ENCODE data around the gene PRKCQ. TPM values are rescaled to one million over a fixed set of nuclear protein-coding genes. Genes with fewer than 3 reads are reported as not detected.

Gene PRKCQ
- total RNA-seq, 1 donor from 2014 or later, result 3.5 TPM

DNA sequence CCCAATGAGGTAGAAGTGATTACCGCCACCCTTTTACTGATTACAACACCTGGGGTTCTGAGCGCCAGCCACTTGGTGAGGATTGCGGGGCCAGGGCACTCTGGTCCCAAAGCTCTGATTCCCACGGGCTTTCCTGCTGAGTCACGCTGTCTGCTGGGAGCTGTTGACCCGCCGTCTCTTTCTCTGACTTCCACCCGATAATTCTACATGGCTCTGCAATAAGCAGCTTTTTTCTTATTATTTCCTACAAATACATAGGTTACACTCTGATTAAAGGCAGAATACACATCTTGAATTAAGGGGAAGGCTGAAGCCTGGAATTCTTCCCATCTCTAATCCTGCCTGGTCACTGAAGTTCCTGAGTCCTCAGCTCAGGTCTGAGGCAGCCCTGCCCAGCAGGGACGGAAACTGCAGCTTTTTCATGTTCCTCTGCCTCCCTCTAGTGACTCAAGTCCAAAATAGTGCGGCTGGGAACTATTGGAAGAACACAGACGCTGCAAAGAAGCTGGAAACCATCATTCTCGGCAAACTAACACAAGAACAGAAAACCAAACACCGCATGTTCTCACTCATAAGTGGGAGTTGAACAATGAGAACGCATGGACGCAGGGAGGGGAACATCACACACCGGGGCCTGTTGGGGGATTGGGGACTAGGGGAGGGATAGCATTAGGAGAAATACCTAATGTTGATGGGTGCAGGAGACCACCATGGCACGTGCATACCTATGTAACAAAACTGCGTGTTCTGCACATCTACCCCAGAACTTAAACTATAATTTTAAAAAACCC is 178.3 kb downstream of the PRKCQ start:
- Histone ChIP-seq H3K27ac (no peak overlapping the region), H3K4me2 (peak overlapping the region; percentile 73)

DNA sequence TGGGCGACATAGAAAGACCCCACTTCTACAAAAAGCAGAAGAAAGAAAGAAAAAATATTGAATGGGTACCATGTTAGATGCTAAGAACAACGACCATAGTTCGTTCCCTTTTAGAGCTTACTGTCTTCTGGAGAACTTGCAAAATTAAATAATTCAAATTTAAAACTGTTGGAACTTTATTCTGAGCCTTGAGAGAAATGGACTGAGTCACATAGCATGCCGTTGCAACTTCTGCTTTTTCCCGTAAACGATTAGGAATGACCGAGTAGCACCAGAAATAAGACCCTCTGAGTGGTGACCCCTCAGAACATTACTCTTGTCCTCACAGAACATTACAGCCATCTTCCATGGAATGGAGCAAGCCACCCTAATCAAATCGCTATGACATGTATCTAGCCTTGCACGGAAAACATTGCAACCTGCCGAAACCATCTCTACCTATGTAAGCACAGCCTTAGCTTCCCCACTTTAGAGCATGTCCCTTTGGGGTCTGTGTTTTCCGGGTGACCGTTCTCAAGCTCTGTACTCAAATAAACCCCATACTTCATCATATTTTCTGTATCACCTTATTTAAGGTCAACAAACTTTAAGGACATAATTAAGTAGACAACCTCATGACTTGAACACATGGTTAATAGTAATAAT is 179.1 kb downstream of the PRKCQ start:
- H4K20me1 ChIP-seq (ENCODE audit: low read depth), result no peaks in the 10 kb centered on the region
- H2AFZ ChIP-seq (replicated peaks), result no peak overlapping the region
- H3K4me2 ChIP-seq, result peak overlapping the region; percentile 73
- H3K9me3 ChIP-seq (ENCODE audit: low read depth), result no peaks in the 10 kb centered on the region
- no peaks in the 10 kb centered on the region for H3K79me2 ChIP-seq (ENCODE audit: low read depth)
- no peak overlapping the region for H3K4me3 ChIP-seq
- peaks cover 27% of the 10 kb centered on the region for H3K4me1 Mint-ChIP-seq
- H3K9me3 Mint-ChIP-seq, result no peaks in the 10 kb centered on the region
- H3K4me1 ChIP-seq, result no peaks in the 10 kb centered on the region
- peaks cover 5% of the 10 kb centered on the region for H3K27me3 Mint-ChIP-seq (ENCODE audit: insufficient read depth, low read depth)
- H3F3A ChIP-seq (ENCODE audit: low read depth), result no peaks in the 10 kb centered on the region
- H3K36me3 ChIP-seq, result no peaks in the 10 kb centered on the region
- H3K27me3 ChIP-seq, result peaks cover 14% of the 10 kb centered on the region
- TF ChIP-seq, protein P1, sequence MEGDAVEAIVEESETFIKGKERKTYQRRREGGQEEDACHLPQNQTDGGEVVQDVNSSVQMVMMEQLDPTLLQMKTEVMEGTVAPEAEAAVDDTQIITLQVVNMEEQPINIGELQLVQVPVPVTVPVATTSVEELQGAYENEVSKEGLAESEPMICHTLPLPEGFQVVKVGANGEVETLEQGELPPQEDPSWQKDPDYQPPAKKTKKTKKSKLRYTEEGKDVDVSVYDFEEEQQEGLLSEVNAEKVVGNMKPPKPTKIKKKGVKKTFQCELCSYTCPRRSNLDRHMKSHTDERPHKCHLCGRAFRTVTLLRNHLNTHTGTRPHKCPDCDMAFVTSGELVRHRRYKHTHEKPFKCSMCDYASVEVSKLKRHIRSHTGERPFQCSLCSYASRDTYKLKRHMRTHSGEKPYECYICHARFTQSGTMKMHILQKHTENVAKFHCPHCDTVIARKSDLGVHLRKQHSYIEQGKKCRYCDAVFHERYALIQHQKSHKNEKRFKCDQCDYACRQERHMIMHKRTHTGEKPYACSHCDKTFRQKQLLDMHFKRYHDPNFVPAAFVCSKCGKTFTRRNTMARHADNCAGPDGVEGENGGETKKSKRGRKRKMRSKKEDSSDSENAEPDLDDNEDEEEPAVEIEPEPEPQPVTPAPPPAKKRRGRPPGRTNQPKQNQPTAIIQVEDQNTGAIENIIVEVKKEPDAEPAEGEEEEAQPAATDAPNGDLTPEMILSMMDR (IDR thresholded peaks at IDR 0.05), result no peak
- no peak for TF ChIP-seq EZH2 (IDR thresholded peaks at IDR 0.05)
- no peak for TF ChIP-seq EZH2phosphoT487 (IDR thresholded peaks at IDR 0.05)
- DNase-seq (ENCODE audit: low spot score), result no peak
- no peaks in the 10 kb centered on the region for H3K36me3 Mint-ChIP-seq
- H3K27ac Mint-ChIP-seq, result no peak overlapping the region
- no peak overlapping the region for H3K4me3 Mint-ChIP-seq
- H3K27ac ChIP-seq, result no peak overlapping the region
- H3K9ac ChIP-seq, result no peak overlapping the region

More for the DNA sequence above, 178.3 kb downstream of the PRKCQ start:
- DNase-seq (ENCODE audit: low spot score), result peak; percentile 92
- Histone ChIP-seq H3K9ac (no peak overlapping the region), H3K9me3 (ENCODE audit: low read depth) (no peaks in the 10 kb centered on the region), H3K4me3 (peak overlapping the region; percentile 36), H3K79me2 (ENCODE audit: low read depth) (no peaks in the 10 kb centered on the region), H3K27me3 (peaks cover 14% of the 10 kb centered on the region), H3K36me3 (no peaks in the 10 kb centered on the region), H2AFZ (replicated peaks) (peak overlapping the region; percentile 43), H4K20me1 (ENCODE audit: low read depth) (no peaks in the 10 kb centered on the region), H3F3A (ENCODE audit: low read depth) (no peaks in the 10 kb centered on the region), H3K4me1 (no peaks in the 10 kb centered on the region)
- Mint-ChIP-seq H3K36me3 (no peaks in the 10 kb centered on the region), H3K27me3 (ENCODE audit: insufficient read depth, low read depth) (peaks cover 5% of the 10 kb centered on the region), H3K27ac (no peak overlapping the region), H3K4me1 (peaks cover 28% of the 10 kb centered on the region), H3K9me3 (no peaks in the 10 kb centered on the region), H3K4me3 (peak overlapping the region; percentile 19)
- TF ChIP-seq EZH2 (IDR thresholded peaks at IDR 0.05) (no peak), EZH2phosphoT487 (IDR thresholded peaks at IDR 0.05) (no peak)
- TF ChIP-seq, protein P1 (IDR thresholded peaks at IDR 0.05), result peak; percentile 90

DNA sequence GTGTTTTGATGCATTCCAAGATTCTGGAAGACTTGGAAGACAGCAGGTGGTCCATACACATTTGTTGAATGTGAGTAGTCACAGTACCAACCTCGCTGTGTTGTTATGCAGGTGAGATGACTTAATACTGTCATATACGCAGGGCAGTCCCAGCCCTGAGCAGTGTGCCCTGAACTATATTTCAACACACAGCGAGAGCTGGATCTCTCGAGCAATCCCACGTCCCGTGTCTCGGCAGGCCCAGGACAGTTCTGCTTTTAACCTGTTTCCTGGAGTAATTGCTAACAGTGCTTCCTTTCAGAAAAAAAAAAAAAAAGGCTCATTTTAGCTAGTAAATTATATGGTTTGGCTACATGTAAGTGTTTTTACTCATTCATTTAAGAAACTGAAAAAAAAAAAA is 179.7 kb downstream of the PRKCQ start:
- peaks cover 14% of the 10 kb centered on the region for H3K27me3 ChIP-seq

More for the DNA sequence above, 179.7 kb downstream of the PRKCQ start:
- Histone ChIP-seq H2AFZ (replicated peaks) (no peak overlapping the region), H3F3A (ENCODE audit: low read depth) (no peaks in the 10 kb centered on the region), H3K9ac (no peak overlapping the region), H3K4me3 (no peak overlapping the region), H3K27ac (no peak overlapping the region), H3K79me2 (ENCODE audit: low read depth) (no peaks in the 10 kb centered on the region), H3K4me2 (no peak overlapping the region), H3K36me3 (no peaks in the 10 kb centered on the region), H4K20me1 (ENCODE audit: low read depth) (no peaks in the 10 kb centered on the region), H3K9me3 (ENCODE audit: low read depth) (no peaks in the 10 kb centered on the region), H3K4me1 (no peaks in the 10 kb centered on the region)
- Mint-ChIP-seq H3K27ac (no peak overlapping the region), H3K4me1 (peaks cover 27% of the 10 kb centered on the region), H3K4me3 (no peak overlapping the region), H3K9me3 (no peaks in the 10 kb centered on the region), H3K27me3 (ENCODE audit: insufficient read depth, low read depth) (peaks cover 5% of the 10 kb centered on the region), H3K36me3 (no peaks in the 10 kb centered on the region)
- no peak for DNase-seq (ENCODE audit: low spot score)
- no peak for TF ChIP-seq EZH2phosphoT487 (IDR thresholded peaks at IDR 0.05)
- TF ChIP-seq, protein P1 (IDR thresholded peaks at IDR 0.05), result no peak
- no peak for TF ChIP-seq EZH2 (IDR thresholded peaks at IDR 0.05)

All from neural progenitor cell (in vitro differentiated cells).